ENCODE results near the gene MGAT5. TPM values are rescaled to one million over a fixed set of nuclear protein-coding genes. Genes with fewer than 3 reads are reported as not detected.

MGAT5 gene, protein sequence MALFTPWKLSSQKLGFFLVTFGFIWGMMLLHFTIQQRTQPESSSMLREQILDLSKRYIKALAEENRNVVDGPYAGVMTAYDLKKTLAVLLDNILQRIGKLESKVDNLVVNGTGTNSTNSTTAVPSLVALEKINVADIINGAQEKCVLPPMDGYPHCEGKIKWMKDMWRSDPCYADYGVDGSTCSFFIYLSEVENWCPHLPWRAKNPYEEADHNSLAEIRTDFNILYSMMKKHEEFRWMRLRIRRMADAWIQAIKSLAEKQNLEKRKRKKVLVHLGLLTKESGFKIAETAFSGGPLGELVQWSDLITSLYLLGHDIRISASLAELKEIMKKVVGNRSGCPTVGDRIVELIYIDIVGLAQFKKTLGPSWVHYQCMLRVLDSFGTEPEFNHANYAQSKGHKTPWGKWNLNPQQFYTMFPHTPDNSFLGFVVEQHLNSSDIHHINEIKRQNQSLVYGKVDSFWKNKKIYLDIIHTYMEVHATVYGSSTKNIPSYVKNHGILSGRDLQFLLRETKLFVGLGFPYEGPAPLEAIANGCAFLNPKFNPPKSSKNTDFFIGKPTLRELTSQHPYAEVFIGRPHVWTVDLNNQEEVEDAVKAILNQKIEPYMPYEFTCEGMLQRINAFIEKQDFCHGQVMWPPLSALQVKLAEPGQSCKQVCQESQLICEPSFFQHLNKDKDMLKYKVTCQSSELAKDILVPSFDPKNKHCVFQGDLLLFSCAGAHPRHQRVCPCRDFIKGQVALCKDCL
- total RNA-seq: 10 to 100 TPM; 13.4 to 16.7 TPM

DNA sequence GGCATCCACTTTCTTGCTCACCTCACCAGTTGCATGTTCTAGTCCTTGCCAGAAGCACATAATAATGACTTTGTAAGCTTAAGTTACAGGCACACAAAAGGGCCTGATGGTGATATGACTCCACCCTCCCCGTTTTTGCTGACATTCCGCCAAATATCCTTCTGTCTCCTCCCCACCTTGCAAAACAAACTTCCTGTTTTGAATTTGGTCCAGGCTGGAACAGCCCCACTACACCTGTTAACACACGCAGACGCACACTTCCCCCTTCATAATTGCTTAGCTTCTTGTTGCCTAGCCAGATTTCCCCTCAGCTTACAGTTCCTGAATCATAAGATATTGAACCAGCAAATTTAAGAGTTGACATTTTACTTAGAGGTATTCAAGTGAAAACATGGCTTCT is at the start of gene MGAT5:
Gene MGAT5 (plus strand): TSS at position 269 of the 400 bp plus-strand sequence. CDS start 332 bp downstream, outside the sequence.

Small RNA genes within 50 kb of the gene (small RNA-seq; reads per million reads assigned to genes)
- 0 reads per million in 2 donors for gene RNA5SP104
